Endothelial cell of umbilical vein (primary cell): ENCODE measurements around the gene AP1G1. TPM values are rescaled to one million over a fixed set of nuclear protein-coding genes. Genes with fewer than 3 reads are reported as not detected.

Source experiments
- BruUV-seq: library from RNA; stranded (reverse); fragments of 400-500 nt; replicated peaks from 2 replicates; lab custom pipeline; 2021; lab: Mats Ljungman, UMichigan
- CTCF ChIA-PET: fragments of 300-600, 350-600 bp; sonication (Branson Sonifier 250); formaldehyde crosslinking; loops from one replicate; lab custom pipeline; 2021; ENCODE audit warnings: antibody characterized with exemption, inconsistent platforms; lab: Charles Lee
- POLR2A ChIA-PET: fragments of 300-600, 350-600 bp; sonication (Branson Sonifier 250); formaldehyde crosslinking; loops from one replicate; lab custom pipeline; 2021; ENCODE audit warnings: antibody characterized with exemption, inconsistent platforms; lab: Charles Lee
- DNase-seq: peaks from one replicate; pipeline ENCODE4 v3.0.0-alpha.2; 2011; ENCODE audit warnings: low read depth, low spot score
- FAIRE-seq: peaks from 2 replicates; lab custom pipeline; 2011; peaks lifted over from hg19 to GRCh38; lab: Jason Lieb, UNC
- H2AFZ ChIP-seq: 2 replicates; pipeline ENCODE4 v1.6.0; 2012; ENCODE audit warnings: low read depth, low read length, control low read depth, inconsistent platforms
- H3K27ac ChIP-seq: 2 replicates; pipeline ENCODE4 v1.5.1; 2011; ENCODE audit warnings: low read depth, mild to moderate bottlenecking, control low read depth, low read length, moderate library complexity; ENCODE audit not compliant: insufficient read depth
- H3K27me3 ChIP-seq, 2 experiments: 2 replicates each; pipeline versions ENCODE4 v1.6.0 to v1.6.1; 2011; ENCODE audit warnings: low read length in 2 of 2, mixed read lengths in 1 of 2; ENCODE audit not compliant: control insufficient read depth in 2 of 2, insufficient read depth in 2 of 2
- H3K36me3 ChIP-seq, 2 experiments: 2 replicates in 1 of 2; 3 replicates in 1 of 2; pipeline ENCODE4 v1.5.1; 2011; ENCODE audit warnings: low read length in 2 of 2, mild to moderate bottlenecking in 1 of 2, moderate library complexity in 1 of 2; ENCODE audit not compliant: control insufficient read depth in 2 of 2, insufficient read depth in 2 of 2; ENCODE audit errors: extremely low read depth in 1 of 2
- H3K4me1 ChIP-seq: 3 replicates; pipeline ENCODE4 v1.5.1; 2011; ENCODE audit warnings: mild to moderate bottlenecking, low read length; ENCODE audit not compliant: control insufficient read depth, insufficient read depth; ENCODE audit errors: extremely low read depth
- H3K4me2 ChIP-seq: 2 replicates; pipeline ENCODE4 v1.6.1; 2011; ENCODE audit warnings: low read length, control low read depth, mixed read lengths; ENCODE audit not compliant: insufficient read depth
- H3K4me3 ChIP-seq, 3 experiments: fragments of 200-600 bp in 1 of 3; sonication (generic), shearing (Covaris generic) in 1 of 3; replicated peaks in 1 of 3; 2 replicates each; pipeline ENCODE4 v1.5.1; 2011 to 2016; ENCODE audit warnings: control low read depth in 3 of 3, low read length in 3 of 3, mild to moderate bottlenecking in 2 of 3, inconsistent platforms in 1 of 3, low read depth in 1 of 3, moderate library complexity in 1 of 3; ENCODE audit not compliant: insufficient read depth in 1 of 3
- H3K79me2 ChIP-seq: 2 replicates; pipeline ENCODE4 v1.6.0; 2012; ENCODE audit warnings: low read length, inconsistent platforms; ENCODE audit not compliant: control insufficient read depth, insufficient read depth
- H3K9ac ChIP-seq: replicated peaks from 2 replicates; pipeline ENCODE3; 2011; ENCODE audit warnings: low read length, control low read depth; ENCODE audit not compliant: insufficient read depth; ENCODE audit errors: extremely low read depth
- H3K9me1 ChIP-seq: replicated peaks from 3 replicates; pipeline ENCODE4 v1.6.0; 2011; ENCODE audit warnings: mild to moderate bottlenecking, low read length; ENCODE audit not compliant: control insufficient read depth, insufficient read depth; ENCODE audit errors: extremely low read depth
- H3K9me3 ChIP-seq: replicated peaks from 2 replicates; pipeline ENCODE4 v1.5.1; 2012; ENCODE audit warnings: low read length, inconsistent platforms; ENCODE audit not compliant: control insufficient read depth, insufficient read depth
- H4K20me1 ChIP-seq: replicated peaks from 2 replicates; pipeline ENCODE3; 2011; ENCODE audit warnings: mild to moderate bottlenecking, low read length; ENCODE audit not compliant: control insufficient read depth, insufficient read depth; ENCODE audit errors: extremely low read depth
- CTCF ChIP-seq, 2 donors: IDR thresholded peaks; 1 replicate in 1 of 2; 2 replicates in 1 of 2; pipeline ENCODE4 v1.5.1; 2011; ENCODE audit warnings: low read length in 2 of 2, mild to moderate bottlenecking in 2 of 2, moderate library complexity in 2 of 2, control low read depth in 1 of 2, inconsistent platforms in 1 of 2, low read depth in 1 of 2; ENCODE audit not compliant: insufficient read depth in 1 of 2; ENCODE audit errors: extremely low read depth in 1 of 2
- EZH2 ChIP-seq: IDR thresholded peaks from 2 replicates; pipeline ENCODE4 v1.6.1; 2012; ENCODE audit warnings: borderline replicate concordance, low read depth, mild to moderate bottlenecking, moderate library complexity, low read length, inconsistent platforms; ENCODE audit not compliant: severe bottlenecking
- FOS ChIP-seq: IDR thresholded peaks from 2 replicates; pipeline ENCODE4 v1.6.1; 2011; ENCODE audit warnings: mild to moderate bottlenecking, low read length, moderate library complexity, borderline replicate concordance; ENCODE audit not compliant: insufficient read depth
- GATA2 ChIP-seq: IDR thresholded peaks from 2 replicates; pipeline ENCODE4 v1.7.0; 2011; ENCODE audit warnings: low read depth, mild to moderate bottlenecking, moderate library complexity, mixed read lengths, low read length; ENCODE audit not compliant: insufficient read length, insufficient read depth
- JUN ChIP-seq: IDR thresholded peaks from 2 replicates; pipeline ENCODE4 v1.6.1; 2011; ENCODE audit warnings: borderline replicate concordance, low read depth; ENCODE audit not compliant: insufficient read length, insufficient read depth
- MYC ChIP-seq: IDR thresholded peaks from one replicate; pipeline ENCODE4 v1.6.1; 2011; ENCODE audit warnings: mild to moderate bottlenecking, low read depth, low read length
- POLR2A ChIP-seq: IDR thresholded peaks from 2 replicates; pipeline ENCODE4 v1.6.1; 2012; ENCODE audit warnings: low read depth, mild to moderate bottlenecking, control low read depth, low read length
- POLR2AphosphoS5 ChIP-seq: IDR thresholded peaks from 2 replicates; pipeline ENCODE4 v1.6.1; 2012; ENCODE audit warnings: low read depth, mild to moderate bottlenecking, control low read depth, low read length, moderate library complexity; ENCODE audit not compliant: insufficient read depth
- dilution Hi-C: fragments of 300-500 bp; cut with MboI; formaldehyde crosslinking; loops from one replicate; pipeline ENCODE4 v1.15.0; 2019; ENCODE audit warnings: low sequenced_read_pairs; ENCODE audit not compliant: extremely low pct_ligation_motif_present
- intact Hi-C: fragments of 100-400 bp; cut with micrococcal nuclease; formaldehyde crosslinking; loops from one replicate; pipeline ENCODE4 v1.10.0; 2022
- polyA plus RNA-seq, 4 experiments: library from polyadenylated mRNA; depleted of rRNA in 3 of 4; stranded (reverse) in 3 of 4; unstranded in 1 of 4; fragments of >200 nt; gene quantifications; 2 replicates each; pipeline versions ENCODE4 v1.2.1 to v1.2.3, GENCODE V29; 2011 to 2012; ENCODE audit warnings: missing spikeins in 1 of 4
- total RNA-seq: library from RNA; stranded (reverse); gene quantifications from 2 replicates; pipeline ENCODE4 v1.2.3, GENCODE V29; 2021
- TF ChIP-seq, protein P1 (sequence below): IDR thresholded peaks from 2 replicates; pipeline ENCODE4 v1.6.1; 2011; ENCODE audit not compliant: insufficient read depth, insufficient read length

Gene AP1G1
- total and polyA plus RNA-seq, 2 donors (not counting 3 experiments of a cell fraction or from before 2014, with no cell fraction given): 57.4 to 85.3 TPM

DNA sequence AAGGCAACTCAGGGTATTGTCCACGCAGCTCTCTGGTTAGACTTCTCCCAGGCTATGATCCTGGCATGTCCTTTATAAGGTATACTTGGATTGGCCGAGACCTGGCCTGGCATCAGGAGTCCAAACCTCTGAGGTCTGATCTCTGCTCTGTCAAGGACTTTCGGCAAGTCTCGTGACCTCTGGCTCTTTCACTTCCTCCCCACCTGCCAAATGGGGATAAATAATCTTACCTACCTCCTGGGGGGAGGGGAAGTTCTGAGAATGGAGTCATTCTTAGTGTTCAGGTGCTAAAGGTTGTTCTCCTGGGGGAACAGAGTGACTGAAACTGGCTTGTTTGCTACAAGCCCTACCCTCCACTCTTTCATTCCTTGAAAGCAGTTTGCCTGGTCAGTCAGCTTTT, 44.8 kb upstream of the AP1G1 start:
- H2AFZ ChIP-seq: no peak overlapping the region
- TF ChIP-seq GATA2: no peak
- no peak for TF ChIP-seq POLR2A
- no peak for TF ChIP-seq EZH2
- TF ChIP-seq POLR2AphosphoS5: no peak
- TF ChIP-seq MYC: no peak
- no peak for TF ChIP-seq FOS
- no peak for TF ChIP-seq CTCF (IDR thresholded peaks at IDR 0.05; ENCODE audit: extremely low read depth in 1 of 2, insufficient read depth in 1 of 2, low read depth in 1 of 2, low read length in 2 of 2)
- no peak for TF ChIP-seq JUN
- TF ChIP-seq, protein P1, sequence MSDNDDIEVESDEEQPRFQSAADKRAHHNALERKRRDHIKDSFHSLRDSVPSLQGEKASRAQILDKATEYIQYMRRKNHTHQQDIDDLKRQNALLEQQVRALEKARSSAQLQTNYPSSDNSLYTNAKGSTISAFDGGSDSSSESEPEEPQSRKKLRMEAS: no peak
- ChIA-PET POLR2A (no interaction called here), CTCF (interaction anchor here (1.8 to 2.4 kb wide), 2 partner anchors 30 to 108 kb away, joined by 4 to 11 read pairs; partner anchors contain the start of gene ZNF821)
- H3K9me1 ChIP-seq: no peaks in the 10 kb centered on the region
- no peak overlapping the region for H3K4me3 ChIP-seq
- H3K4me1 ChIP-seq: no peaks in the 10 kb centered on the region
- peaks cover 12% of the 10 kb centered on the region for H3K79me2 ChIP-seq
- FAIRE-seq (no peak), DNase-seq (no peak)
- H3K27me3 ChIP-seq: no peaks in the 10 kb centered on the region
- H3K9me3 ChIP-seq: no peaks in the 10 kb centered on the region
- dilution Hi-C loops (no loop called here), intact Hi-C loops (no loop called here)
- no peak overlapping the region for H3K4me2 ChIP-seq
- no peak overlapping the region for H3K9ac ChIP-seq
- H3K27ac ChIP-seq: no peak overlapping the region
- no peaks in the 10 kb centered on the region for H4K20me1 ChIP-seq
- H3K36me3 ChIP-seq: peaks cover 15 to 28% of the 10 kb centered on the region in 2 experiments
- no TSS peak for BruUV-seq
